GM18505 (cell line): Measurements from ENCODE around the gene FAHD1.
A peak's percentile ranks its signal among the peaks of the same experiment; 100 is the strongest.

Experiments
- ATAC-seq: cut with Tn5 transposase; IDR thresholded peaks from one replicate; pipeline ENCODE4 v1.9.1; 2021; ENCODE audit not compliant: unreplicated experiment
- POLR2A ChIP-seq: IDR thresholded peaks from 4 replicates; pipeline ENCODE4 v1.6.1; 2011; ENCODE audit warnings: borderline replicate concordance; ENCODE audit not compliant: insufficient read depth, insufficient read length; ENCODE audit errors: extremely low read depth

FAHD1 gene

GRCh38 chr16:1818204-1818872, 8.7 kb upstream of the FAHD1 start:
- no peak for TF ChIP-seq POLR2A
- ATAC-seq = no peak

DNA sequence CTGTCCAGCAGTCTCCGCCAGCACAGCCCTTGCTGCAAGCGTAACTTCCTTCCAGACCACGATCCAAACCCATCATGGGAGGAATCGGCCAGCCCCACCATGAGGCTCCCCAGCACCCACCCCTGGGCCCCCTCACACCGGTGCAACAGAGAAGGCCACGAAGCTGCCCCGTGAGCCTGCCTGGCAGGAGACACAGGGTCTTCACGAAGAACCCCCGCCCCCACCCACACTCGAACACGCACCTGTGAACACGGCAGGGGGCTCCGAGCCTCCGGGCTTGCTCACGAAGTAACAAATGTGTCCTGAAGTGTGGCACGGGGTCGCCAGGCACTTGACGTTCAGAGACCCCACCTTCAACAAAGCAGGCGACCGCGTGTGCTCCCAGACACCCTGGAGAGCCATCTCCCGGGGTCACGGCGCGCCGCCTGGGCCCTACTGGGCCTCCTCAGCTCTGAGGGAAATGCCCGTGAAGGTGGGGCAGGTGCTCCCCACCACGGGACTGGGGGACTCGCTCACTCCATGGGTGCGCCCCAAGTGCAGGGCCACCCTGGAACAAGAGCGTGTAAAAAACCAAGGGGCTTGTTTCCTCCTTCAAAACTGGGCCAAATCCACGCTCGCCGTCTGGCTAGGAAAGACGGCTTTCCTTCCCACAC, 8.0 kb upstream of the FAHD1 start:
- no peak for TF ChIP-seq POLR2A
- ATAC-seq = no peak

- no peak for ATAC-seq
- TF ChIP-seq POLR2A = no peak
These were observed 7.4 kb upstream of the FAHD1 start for GRCh38 chr16:1819611-1820010.

GRCh38 chr16:1820096-1820945, 6.7 kb upstream of the FAHD1 start:
- no peak for TF ChIP-seq POLR2A
- ATAC-seq = no peak

DNA sequence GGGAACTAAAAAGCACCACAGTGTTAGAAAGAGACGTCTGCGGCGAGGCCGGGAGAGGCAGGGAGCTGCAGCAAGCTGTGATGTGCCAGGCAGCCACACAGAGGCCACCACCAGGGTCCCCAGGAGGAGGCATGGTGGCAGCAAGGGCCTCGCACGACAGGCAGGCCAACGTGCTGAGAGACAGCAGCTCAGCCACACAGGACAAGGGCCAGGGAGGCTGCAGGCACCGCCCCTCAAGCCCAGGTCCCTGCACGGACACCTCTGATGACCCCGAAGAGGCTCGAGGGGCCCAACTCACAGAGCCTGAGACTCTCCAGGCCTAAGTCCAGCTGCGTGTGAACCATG, 6.1 kb upstream of the FAHD1 start:
- TF ChIP-seq POLR2A = no peak
- ATAC-seq = no peak

DNA sequence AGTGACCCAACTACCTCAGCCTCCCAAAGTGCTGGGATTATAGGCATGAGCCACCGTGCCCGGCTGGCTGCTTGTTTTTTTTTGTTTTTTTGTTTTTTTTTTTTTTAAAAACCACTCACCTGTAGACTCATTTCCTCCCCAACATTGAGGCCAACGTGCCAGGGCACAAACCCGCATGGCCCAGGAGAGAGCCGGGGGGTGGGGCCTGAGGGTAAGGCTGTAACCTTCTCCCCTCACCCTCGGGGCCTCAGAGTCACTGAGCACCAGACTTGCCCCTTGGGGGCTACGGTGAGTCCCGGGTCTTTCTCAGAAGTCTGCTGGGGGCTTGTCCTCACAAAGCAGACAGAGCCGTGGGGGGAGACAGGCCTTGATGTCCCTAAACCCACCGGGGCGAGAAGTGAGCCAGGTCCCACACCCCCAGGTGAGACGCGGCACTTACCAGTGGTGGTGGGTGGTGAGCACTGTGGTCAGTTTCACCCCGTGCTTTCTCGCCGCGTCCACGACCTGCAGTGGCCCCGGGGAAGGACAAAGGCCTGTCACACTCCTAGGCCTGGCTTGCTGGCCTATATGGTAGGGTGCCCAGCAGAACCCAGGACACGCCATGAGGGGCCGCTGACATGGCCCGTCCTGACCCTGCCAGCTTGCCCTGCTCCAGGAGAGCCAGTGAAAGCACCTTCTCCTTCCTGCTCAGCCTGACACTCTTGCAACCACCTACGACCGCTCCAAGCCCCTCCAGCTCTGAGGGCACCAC, 5.0 kb upstream of the FAHD1 start:
- ATAC-seq = no peak
- TF ChIP-seq POLR2A = no peak

DNA sequence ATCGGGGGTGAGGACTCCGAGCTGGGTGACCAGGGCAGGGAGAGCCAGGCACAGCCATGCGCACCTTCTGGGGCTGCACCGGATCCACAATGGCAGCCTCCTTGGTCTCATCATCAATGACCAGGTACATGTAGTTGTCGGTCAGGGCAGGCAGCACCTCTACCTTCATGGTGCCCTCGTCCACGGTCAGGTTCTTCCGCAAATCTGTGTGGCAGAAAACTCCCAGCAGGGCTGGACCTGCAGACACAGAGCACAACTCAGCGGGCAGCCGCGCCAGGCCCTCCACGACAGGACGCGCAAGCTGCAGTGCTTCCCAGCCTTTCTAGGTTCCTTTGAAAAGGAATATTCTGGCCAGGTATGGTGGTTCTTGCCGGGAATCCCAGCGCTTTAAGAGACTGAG, 4.2 kb upstream of the FAHD1 start:
- TF ChIP-seq POLR2A = no peak
- ATAC-seq = no peak

DNA sequence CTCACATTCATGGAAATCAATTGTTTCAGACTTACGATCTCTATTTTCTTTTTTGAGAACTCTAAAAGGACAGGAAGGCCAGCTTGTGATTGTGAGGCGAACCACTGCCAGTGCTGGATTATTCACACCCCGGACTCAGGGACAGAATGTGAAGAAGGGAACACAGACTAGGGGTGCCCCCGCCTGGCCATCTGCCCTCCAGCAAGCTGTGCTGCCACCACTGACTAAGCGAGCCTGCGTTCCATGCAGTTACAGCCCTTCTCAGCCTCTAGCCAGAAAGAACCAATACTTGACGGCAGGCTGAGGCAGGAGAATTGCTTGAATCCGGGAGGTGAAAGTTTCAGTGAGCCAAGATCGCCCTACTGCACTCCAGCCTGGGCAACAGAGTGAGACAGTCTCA, 3.2 kb upstream of the FAHD1 start:
- TF ChIP-seq POLR2A = no peak
- no peak for ATAC-seq

DNA sequence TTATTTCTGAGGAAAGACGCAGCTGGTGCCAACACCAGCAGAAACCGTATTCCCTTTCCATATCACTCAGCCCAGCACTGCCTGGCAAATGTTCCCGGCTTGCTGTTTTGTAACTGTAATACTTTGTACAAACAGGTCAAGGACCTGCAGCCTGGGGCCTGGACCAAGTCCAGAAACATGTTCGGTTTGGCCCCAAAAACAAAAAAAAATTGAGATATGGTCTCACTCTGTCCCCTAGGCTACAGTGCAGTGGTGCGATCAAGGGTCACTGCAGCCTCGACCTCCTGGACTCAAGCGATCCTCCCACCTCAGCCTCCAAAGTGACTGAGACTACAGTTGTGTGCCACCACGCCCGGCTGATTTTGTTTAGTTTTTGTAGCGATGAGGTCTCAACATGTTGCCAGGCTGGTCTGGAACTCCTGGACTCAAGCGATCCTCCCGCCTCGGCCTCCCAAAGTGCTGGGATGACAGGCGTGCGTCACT, 1.6 kb upstream of the FAHD1 start:
- ATAC-seq = no peak

GRCh38 chr16:1825864-1826690, 929 bp upstream of the FAHD1 start:
- no peak for TF ChIP-seq POLR2A
- peak; percentile 46 for ATAC-seq

More for the DNA sequence above, 1.6 kb upstream of the FAHD1 start:
- TF ChIP-seq POLR2A = no peak

DNA sequence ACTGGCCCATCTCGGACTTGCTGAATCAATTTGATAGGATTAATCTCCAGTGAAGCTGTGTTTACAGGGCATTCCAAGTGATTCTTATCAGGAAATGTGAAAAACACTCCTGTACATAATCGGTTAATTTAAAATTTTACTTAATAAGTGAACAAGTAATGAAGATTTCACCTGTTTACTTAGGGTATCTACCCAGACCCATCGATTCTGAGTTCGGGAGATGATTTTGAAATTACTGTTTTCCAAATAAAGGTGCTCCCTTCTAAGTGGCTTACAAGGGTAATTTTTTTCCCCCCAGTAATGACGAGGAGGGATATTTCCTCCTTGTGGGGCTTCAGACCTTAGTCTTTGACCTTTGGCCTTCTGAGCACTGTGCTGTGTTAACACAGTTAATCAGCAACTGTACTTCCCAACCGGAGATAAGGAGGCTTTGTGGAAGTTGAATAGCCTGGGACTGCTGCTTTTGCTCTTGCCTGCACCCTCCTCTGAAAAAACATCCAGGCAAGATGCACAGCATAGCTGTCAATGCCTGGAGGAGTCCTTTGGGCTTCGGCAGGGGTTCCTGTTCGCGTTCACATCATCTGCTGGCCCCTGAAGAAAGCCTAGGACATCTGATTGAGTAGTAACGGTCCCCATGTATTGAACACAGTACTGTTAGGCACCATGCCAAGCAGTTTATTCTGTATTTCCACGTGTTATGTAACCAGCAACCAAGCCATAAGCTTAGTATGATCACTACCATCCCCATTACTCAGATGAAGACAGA, 1.8 kb downstream of the FAHD1 start:
- ATAC-seq = no peak
- TF ChIP-seq POLR2A = no peak

DNA sequence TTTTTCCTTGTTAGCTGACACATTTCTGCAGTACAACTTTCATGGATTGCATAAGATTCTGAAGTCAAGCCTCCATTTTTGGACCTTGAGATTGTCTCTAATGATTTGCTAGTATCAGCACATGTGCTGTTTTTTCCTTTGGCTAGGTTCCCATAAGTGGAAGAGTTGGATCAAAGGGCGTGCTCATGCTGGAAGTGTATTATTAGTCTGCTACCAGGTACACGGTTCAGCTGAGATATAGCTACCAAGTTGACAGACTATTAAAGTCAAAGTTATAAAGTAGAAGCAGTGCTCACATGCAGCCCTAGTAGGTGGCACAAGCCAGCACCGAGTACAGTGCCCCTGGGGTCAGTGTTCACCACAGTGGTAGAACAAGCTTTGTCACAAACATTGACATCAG, 3.2 kb downstream of the FAHD1 start:
- ATAC-seq = no peak
- no peak for TF ChIP-seq POLR2A
